Occipital lobe (tissue), 2 donors: ENCODE measurements around the gene OR10A5. TPM values are rescaled to one million over a fixed set of nuclear protein-coding genes. Genes with fewer than 3 reads are reported as not detected.
"Not testable (repeated sequence)": the region's sequence is repeated elsewhere in the genome, so short reads cannot be mapped to it uniquely, and the experiment has no call there.

Experiments
- DNase-seq: peaks from one replicate; lab custom pipeline; 2025; lab: John Stamatoyannopoulos, UW
- total RNA-seq: library from RNA; depleted of rRNA; stranded (reverse); fragments of >200 nt; gene quantifications from one replicate; pipeline ENCODE4 v1.2.3, GENCODE V29; 2014

The OR10A5 gene
- total RNA-seq, 1 donor from 2014 or later, result not detected

DNA sequence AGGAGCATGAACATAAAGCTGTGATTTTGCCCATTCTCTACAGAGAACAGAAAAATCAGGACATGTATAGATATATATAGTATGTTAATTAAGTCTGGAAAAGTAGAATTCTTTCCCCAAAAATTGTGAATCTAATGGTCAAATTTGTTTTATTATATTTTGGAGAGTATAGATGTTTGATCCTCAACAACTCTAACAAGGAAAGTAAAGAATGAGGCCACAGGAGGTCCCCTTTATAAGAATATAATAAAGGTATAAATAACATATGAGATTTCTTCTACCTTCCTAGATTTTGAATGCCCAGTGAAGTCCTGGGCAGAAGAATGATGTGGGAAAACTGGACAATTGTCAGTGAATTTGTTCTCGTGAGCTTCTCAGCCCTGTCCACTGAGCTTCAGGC lies 30.8 kb downstream of the OR10A5 start, which contains the start of gene OR10A4:
Gene OR10A4 (plus strand): TSS at position 301 of the 400 bp plus-strand sequence. CDS start 23 bp downstream, at position 324.
- no peak for DNase-seq

DNA sequence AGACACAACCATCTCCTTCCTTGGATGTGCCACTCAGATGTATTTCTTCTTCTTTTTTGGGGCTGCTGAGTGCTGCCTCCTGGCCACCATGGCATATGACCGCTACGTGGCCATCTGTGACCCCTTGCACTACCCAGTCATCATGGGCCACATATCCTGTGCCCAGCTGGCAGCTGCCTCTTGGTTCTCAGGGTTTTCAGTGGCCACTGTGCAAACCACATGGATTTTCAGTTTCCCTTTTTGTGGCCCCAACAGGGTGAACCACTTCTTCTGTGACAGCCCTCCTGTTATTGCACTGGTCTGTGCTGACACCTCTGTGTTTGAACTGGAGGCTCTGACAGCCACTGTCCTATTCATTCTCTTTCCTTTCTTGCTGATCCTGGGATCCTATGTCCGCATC lies 31.4 kb downstream of the OR10A5 start:
- no peak for DNase-seq

DNA sequence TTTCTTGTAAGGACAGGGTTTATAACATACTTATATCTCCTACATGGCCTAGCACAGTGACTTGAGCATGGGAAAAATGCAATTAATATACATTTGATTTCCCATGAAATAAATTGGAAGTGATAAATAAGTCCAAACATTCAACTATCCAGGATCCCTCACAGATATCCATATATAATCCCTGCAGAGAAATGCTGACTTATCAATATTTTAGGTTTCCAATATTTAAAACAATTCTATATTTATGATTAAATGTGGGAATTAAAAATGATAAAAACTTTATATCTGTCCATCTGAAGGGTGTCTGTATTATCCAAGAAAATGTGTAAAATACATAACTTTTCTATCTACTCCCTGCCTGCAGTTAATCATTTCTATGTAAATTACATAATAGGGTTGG lies 37.3 kb downstream of the OR10A5 start:
- no peak for DNase-seq

DNA sequence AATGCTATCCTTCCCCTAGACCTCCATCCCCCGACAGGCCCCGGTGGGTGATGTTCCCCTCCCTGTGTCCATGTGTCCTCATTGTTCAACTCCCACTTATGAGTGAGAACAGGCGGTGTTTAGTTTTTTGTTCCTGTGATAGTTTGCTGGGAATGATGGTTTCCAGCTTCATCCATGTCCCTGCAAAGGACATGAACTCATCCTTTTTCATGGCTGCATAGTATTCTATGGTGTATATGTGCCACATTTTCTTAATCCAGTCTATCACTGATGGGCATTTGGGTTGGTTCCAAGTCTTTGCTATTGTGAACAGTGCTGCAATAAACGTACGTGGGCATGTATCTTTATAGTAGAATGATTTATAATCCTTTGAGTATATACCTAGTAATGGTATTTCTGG lies 42.2 kb downstream of the OR10A5 start:
- not testable (repeated sequence) for DNase-seq

DNA sequence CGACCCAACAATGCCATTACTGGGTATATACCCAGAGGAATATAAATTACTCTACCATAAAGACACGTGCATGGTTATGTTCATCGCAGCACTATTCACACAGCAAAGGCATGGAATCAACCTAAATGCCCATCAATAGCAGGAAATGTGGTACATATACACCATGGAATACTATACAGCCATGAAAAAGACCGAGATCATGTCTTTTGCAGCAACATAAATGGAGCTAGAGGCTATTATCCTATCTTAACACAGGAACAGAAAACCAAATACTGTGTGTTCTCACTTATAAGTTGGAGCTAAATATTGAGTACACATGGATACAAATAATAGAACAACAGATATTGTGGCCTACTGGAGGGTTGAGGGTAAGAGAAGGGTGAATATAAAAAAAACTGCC lies 43.3 kb downstream of the OR10A5 start:
- DNase-seq, result no peak

DNA sequence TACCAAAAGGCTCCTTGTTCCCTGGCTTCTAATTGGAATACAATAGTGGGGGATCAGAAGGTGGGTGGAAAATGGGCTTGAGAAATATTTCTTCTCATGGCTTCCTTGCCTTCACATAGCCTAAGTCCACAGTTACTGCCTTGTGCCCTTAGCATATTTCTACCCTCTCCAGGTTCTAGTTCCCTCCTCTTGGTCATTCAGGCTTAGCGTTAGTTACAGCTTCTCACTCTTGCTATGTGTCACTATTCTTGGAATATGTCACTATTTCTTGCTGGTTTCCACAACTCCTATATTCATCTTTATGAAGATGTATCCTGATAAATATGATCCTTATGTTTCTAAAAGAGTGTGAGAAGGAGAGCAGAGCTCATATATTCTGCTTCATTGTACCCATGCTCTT lies 44.4 kb downstream of the OR10A5 start:
- DNase-seq, result no peak

DNA sequence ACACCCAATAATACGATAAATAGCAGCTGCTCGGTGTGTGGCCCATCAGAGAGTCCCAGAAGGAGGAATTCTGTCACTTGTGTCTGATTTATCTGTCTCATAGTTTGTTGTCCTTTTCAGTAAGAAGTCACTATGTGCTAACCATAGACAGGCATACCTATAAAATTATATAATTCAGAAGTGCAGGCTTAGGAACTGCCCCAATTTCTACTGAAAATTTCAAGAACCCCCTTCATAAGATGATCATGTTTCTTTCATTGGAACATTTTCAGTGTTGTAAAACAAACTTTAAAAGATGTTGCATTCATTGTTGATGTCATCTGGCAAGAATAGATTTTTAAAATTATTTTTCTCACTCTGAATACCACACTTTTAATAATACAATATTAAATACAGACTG lies 46.9 kb downstream of the OR10A5 start, which contains the start of gene OR2D2:
Gene OR2D2 (minus strand): TSS at position 101 of the 400 bp plus-strand sequence. CDS start 0 bp downstream, at position 101.
- no peak for DNase-seq

DNA sequence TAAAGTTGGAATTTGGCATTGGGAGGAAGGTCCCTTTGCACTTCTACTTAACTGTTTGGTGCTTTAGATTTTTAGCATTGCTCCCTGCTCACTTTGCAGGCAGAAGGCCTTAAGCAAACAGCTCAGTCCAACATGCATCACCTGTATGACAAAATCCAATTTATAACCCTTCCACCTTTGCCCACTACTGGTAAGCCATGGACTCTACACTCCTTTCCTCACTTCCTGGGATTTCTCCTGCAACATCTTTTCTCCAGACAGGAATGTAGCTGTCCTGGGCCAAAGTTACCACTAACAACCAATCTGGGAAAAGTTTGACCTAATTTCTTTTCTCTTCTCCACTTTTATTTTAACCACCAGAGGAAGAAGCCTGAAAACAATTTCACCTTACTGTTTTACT lies 48.6 kb downstream of the OR10A5 start:
- DNase-seq, result no peak

DNA sequence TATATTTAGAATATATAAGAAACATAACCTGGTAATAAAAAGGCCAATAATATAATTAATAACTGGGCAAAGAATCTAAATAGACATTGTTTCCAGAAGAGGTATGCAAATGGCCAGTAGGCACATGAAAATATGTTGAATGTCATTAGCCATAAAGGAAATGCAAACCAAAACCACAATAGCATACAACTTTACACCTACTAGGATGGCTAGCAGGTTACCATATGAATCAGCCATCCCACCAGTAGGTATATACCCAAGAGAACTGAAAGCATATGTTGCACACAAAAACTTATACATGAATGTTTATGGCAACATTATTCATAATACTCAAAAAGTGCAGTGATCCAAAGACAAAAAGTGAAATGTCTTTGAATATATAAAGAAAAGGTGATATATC lies 49.5 kb downstream of the OR10A5 start:
- DNase-seq, result no peak

Other genes with a start within 250 kb of the OR10A5 start
- 17.5 TPM for gene RRP8, start 242.1 kb upstream of the OR10A5 start, total RNA-seq
- 44.9 TPM for gene ILK, start 241.9 kb upstream of the OR10A5 start, total RNA-seq
- gene TAF10, start 233.5 kb upstream of the OR10A5 start, total RNA-seq, result 15.3 TPM
- 7.3 TPM for gene TPP1, start 226.3 kb upstream of the OR10A5 start, total RNA-seq
- 49.9 TPM for gene DCHS1, start 189.9 kb upstream of the OR10A5 start, total RNA-seq
- 22.3 TPM for gene MRPL17, start 162.3 kb upstream of the OR10A5 start, total RNA-seq
- 0.47 TPM for gene OR2AG2, start 73.7 kb upstream of the OR10A5 start, total RNA-seq
- gene OR2AG1, start 62.7 kb upstream of the OR10A5 start, total RNA-seq, result not detected
- 0.47 TPM for gene OR6A2, start 46.0 kb upstream of the OR10A5 start, total RNA-seq
- not detected for gene OR10A2, start 17.4 kb downstream of the OR10A5 start, total RNA-seq
- not detected for gene OR10A4, start 30.9 kb downstream of the OR10A5 start, total RNA-seq
- gene OR2D2, start 46.8 kb downstream of the OR10A5 start, total RNA-seq, result 0.31 TPM
- not detected for gene OR2D3, start 75.3 kb downstream of the OR10A5 start, total RNA-seq
- 5.6 TPM for gene ZNF215, start 80.7 kb downstream of the OR10A5 start, total RNA-seq
- 17.9 TPM for gene ZNF214, start 174.7 kb downstream of the OR10A5 start, total RNA-seq
- 0.94 TPM for gene NLRP14, start 174.8 kb downstream of the OR10A5 start, total RNA-seq
- gene RBMXL2, start 243.3 kb downstream of the OR10A5 start, total RNA-seq, result not detected